Spleen (tissue), 7 donors: ENCODE measurements around the gene EHMT1.
A peak's percentile ranks its signal among the peaks of the same experiment; 100 is the strongest.

ENCODE experiments used
- POLR2A ChIP-seq, 3 donors: fragments of 450-650 bp; IDR thresholded peaks; one replicate each; pipeline ENCODE4 v1.5.1; 2017; ENCODE audit warnings: antibody characterized with exemption in 3 of 3, mild to moderate bottlenecking in 1 of 3
- POLR2AphosphoS5 ChIP-seq, 3 donors: sonication (generic); formaldehyde crosslinking; IDR thresholded peaks; one replicate each; pipeline ENCODE4 v1.5.1; 2017; ENCODE audit warnings: antibody characterized with exemption in 3 of 3
- TF ChIP-seq, protein P1 (sequence below), 11 experiments: fragments of 200-600 bp in 7 of 11; fragments of 450-650 bp in 4 of 11; sonication (generic) in 4 of 11; IDR thresholded peaks in 8 of 11; conservative IDR thresholded peaks in 3 of 11; 1 replicate in 7 of 11; 2 replicates in 4 of 11; pipeline versions ENCODE4 v1.4.0 to v1.8.0; 2016 to 2021; ENCODE audit warnings: antibody characterized with exemption in 11 of 11, inconsistent platforms in 4 of 11, mild to moderate bottlenecking in 1 of 11
- donor health status: DM: no; HTN: no; CAD: no; lungs with moderate emphysema.
- donor health status: DM: no; HTN: no; CAD: no.
- donor health status: DM: no; HTN: no; CAD: no.

DNA sequence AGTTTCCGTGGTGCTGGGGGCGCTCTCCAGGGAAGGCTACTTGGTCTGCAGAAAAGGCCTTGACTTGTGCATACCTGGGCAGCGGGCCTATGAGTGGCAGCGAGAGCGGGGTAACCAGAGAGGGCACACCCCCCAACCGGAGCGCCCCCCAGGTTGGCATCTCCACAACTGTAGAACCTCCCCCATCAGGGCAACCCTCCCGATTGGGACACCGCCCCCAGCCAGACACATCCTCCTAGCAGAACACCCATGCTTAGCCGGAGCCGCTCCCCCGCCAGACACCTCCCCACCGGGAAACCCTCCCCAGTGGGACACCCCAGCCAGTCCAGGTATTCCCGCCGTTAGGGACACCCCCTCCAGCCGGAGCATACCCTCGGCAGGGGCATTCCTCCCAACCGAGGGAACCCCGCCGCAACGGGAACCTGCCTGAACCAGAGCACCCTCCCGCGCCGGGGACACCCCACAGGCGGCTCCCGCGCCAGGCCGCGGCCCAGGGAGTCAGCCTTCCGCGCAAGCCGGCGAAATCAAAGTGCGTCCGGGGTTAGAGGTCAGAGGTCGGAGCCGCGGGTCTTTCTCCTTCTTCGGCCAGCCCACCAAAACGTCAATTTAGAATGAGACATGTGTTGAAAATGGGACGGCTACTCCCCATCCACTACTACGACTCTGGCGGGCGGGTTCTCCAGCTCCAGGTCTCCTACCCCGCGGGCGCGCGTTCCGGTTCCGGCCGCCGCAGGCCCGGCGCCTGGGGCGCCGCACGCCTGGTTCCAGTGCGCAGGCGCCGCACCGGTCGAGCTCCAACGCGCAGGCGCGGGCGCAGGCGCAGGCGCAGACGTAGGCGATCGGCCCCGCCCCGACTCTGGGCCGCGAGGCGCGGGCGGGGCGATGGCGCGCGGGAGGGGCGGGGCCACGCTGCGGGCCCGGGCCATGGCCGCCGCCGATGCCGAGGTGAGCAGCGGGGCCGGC, at the start of gene EHMT1:
- TF ChIP-seq POLR2A (IDR thresholded peaks at IDR 0.05) (peak in 2 of 3 donors; percentile 36 to 44), POLR2AphosphoS5 (IDR thresholded peaks at IDR 0.05) (peak; percentile 82 to 90 (median 83))
- TF ChIP-seq, protein P1, sequence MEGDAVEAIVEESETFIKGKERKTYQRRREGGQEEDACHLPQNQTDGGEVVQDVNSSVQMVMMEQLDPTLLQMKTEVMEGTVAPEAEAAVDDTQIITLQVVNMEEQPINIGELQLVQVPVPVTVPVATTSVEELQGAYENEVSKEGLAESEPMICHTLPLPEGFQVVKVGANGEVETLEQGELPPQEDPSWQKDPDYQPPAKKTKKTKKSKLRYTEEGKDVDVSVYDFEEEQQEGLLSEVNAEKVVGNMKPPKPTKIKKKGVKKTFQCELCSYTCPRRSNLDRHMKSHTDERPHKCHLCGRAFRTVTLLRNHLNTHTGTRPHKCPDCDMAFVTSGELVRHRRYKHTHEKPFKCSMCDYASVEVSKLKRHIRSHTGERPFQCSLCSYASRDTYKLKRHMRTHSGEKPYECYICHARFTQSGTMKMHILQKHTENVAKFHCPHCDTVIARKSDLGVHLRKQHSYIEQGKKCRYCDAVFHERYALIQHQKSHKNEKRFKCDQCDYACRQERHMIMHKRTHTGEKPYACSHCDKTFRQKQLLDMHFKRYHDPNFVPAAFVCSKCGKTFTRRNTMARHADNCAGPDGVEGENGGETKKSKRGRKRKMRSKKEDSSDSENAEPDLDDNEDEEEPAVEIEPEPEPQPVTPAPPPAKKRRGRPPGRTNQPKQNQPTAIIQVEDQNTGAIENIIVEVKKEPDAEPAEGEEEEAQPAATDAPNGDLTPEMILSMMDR (IDR thresholded peaks at IDR 0.05 in 8 of 11, conservative IDR thresholded peaks at IDR 0.05 in 3 of 11), result peak in 1 of 11 experiments; percentile 7
